ENCODE results near the gene TBCCD1. TPM values are rescaled to one million over a fixed set of nuclear protein-coding genes. Genes with fewer than 3 reads are reported as not detected.

Gene TBCCD1
- total and polyA plus RNA-seq, 4 experiments from 2014 or later = 20.1 to 28.6 (median 20.7) TPM

DNA sequence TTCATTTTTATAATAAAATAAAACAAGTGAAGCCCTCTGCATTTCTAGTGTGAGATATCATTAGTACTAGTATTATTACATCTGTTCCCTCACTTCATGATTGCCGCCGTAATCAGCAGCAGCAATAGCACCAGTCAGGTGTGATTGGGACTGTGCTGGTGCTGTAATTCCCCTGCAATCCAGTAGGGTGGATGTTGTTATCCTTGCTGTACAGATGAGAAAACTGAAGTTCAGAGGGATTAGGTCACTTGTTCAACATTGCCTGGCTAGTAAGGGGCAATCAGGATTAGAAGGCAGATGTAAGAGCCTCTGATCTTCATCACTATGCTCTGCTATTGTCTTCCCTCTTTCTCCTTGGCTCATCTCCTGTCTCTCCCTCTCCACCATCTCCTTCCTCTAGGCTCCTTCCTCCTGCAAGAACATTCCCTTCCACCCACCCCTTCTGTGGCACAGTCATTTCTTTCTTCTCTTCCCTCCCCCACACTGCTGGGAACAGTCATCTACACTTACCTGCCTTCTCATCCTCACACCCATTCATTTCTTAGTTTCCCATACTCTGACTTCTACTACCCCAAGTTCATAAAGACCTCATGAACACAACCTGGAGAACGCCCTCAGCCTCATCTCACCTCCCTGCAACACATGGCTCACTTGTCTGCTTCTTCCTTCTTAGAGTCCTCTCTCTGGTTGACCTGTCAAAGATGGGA, 52.7 kb downstream of the TBCCD1 start:
- Mint-ChIP-seq H3K9me3 (no peaks in the 10 kb centered on the region), H3K27ac (peak overlapping the region; percentile 38 to 89 (median 84)), H3K27me3 (peaks cover 0 to 2% of the 10 kb centered on the region in 2 donors), H3K4me3 (peak overlapping the region; percentile 4 to 43 (median 18)), H3K4me1 (peaks cover 51 to 83% (median 55%) of the 10 kb centered on the region in 4 donors), H3K36me3 (no peaks in the 10 kb centered on the region)
- Histone ChIP-seq H3K27me3 (ENCODE audit: insufficient read depth, low read length) (no peaks in the 10 kb centered on the region), H3K4me1 (ENCODE audit: insufficient read depth, low read length) (peaks cover 55% of the 10 kb centered on the region), H3K9me3 (ENCODE audit: control insufficient read depth in 1 of 2, low read length in 2 of 2) (no peaks in the 10 kb centered on the region), H3K27ac (ENCODE audit: low read depth, low read length) (no peak overlapping the region), H3K4me3 (ENCODE audit: low read length in 2 of 2) (no peak overlapping the region), H3K36me3 (ENCODE audit: insufficient read depth, low read length) (no peaks in the 10 kb centered on the region)
- ChIA-PET POLR2A (ENCODE audit: partially characterized antibody) (no interaction called here), CTCF (ENCODE audit: partially characterized antibody) (interaction anchor here (1.0 kb wide), 1 partner anchor 54 kb away, joined by 3 read pairs; no protein-coding TSS in a partner anchor)
- intact Hi-C loops (cut with micrococcal nuclease) = no loop called here
- DNase-seq = no peak

DNA sequence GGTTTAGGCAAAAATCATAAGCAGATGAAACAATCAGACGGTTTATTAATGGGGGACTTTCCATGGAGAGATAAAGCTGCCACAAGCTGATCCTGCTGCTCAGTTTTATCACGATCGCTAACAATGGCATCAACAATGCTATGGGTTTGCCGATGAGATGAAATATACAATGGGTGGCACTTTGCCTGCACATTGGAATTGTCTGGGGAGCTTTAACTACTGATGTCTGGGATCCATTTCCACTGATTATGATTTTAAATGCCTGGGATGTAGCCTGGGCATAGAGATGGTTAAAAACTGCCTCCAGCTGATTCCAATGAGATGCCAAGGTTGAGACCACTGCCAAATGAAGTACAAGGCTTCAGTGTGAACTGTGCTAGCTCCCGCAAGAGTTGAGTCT, 53.8 kb downstream of the TBCCD1 start:
- H3K4me3 Mint-ChIP-seq = peak overlapping the region in 1 of 8 donors; percentile 9
- Histone ChIP-seq H3K4me3 (ENCODE audit: low read length in 2 of 2) (no peak overlapping the region), H3K27ac (ENCODE audit: low read depth, low read length) (no peak overlapping the region), H3K27me3 (ENCODE audit: insufficient read depth, low read length) (no peaks in the 10 kb centered on the region), H3K4me1 (ENCODE audit: insufficient read depth, low read length) (peaks cover 44% of the 10 kb centered on the region), H3K36me3 (ENCODE audit: insufficient read depth, low read length) (no peaks in the 10 kb centered on the region), H3K9me3 (ENCODE audit: control insufficient read depth in 1 of 2, low read length in 2 of 2) (no peaks in the 10 kb centered on the region)
- H3K27me3 Mint-ChIP-seq = peaks cover 0 to 2% of the 10 kb centered on the region in 2 donors
- peak overlapping the region in 3 of 7 donors; percentile 2 to 55 (median 54) for H3K27ac Mint-ChIP-seq
- no peaks in the 10 kb centered on the region for H3K36me3 Mint-ChIP-seq
- ChIA-PET CTCF (ENCODE audit: partially characterized antibody) (interaction anchor here (0.8 to 1.6 kb wide), 5 partner anchors 27 to 254 kb away, joined by 3 to 4 read pairs (median 3); no protein-coding TSS in a partner anchor), POLR2A (ENCODE audit: partially characterized antibody) (no interaction called here)
- H3K4me1 Mint-ChIP-seq = peaks cover 41 to 73% (median 45%) of the 10 kb centered on the region in 4 donors
- intact Hi-C loops (cut with micrococcal nuclease) = no loop called here
- H3K9me3 Mint-ChIP-seq = no peaks in the 10 kb centered on the region
- DNase-seq = no peak

GRCh38 chr3:186512570-186513302, 54.4 kb downstream of the TBCCD1 start:
- POLR2A ChIA-PET (ENCODE audit: partially characterized antibody) = no interaction called here
- Histone ChIP-seq H3K27ac (ENCODE audit: low read depth, low read length) (no peak overlapping the region), H3K4me3 (ENCODE audit: low read length in 2 of 2) (no peak overlapping the region), H3K36me3 (ENCODE audit: insufficient read depth, low read length) (no peaks in the 10 kb centered on the region), H3K9me3 (ENCODE audit: control insufficient read depth in 1 of 2, low read length in 2 of 2) (no peaks in the 10 kb centered on the region), H3K4me1 (ENCODE audit: insufficient read depth, low read length) (peaks cover 37% of the 10 kb centered on the region), H3K27me3 (ENCODE audit: insufficient read depth, low read length) (no peaks in the 10 kb centered on the region)
- H3K4me3 Mint-ChIP-seq = no peak overlapping the region
- H3K9me3 Mint-ChIP-seq = no peaks in the 10 kb centered on the region
- H3K4me1 Mint-ChIP-seq = peaks cover 36 to 66% (median 39%) of the 10 kb centered on the region in 4 donors
- peaks cover 0 to 2% of the 10 kb centered on the region in 2 donors for H3K27me3 Mint-ChIP-seq
- H3K27ac Mint-ChIP-seq = peak overlapping the region in 2 of 7 donors; percentile 7 to 92
- intact Hi-C loops (cut with micrococcal nuclease) = no loop called here
- H3K36me3 Mint-ChIP-seq = no peaks in the 10 kb centered on the region
- no peak for DNase-seq
- CTCF ChIA-PET (ENCODE audit: partially characterized antibody) = interaction anchor here (1.0 to 1.6 kb wide), 4 partner anchors 28 to 253 kb away, joined by 3 to 4 read pairs (median 3); no protein-coding TSS in a partner anchor

DNA sequence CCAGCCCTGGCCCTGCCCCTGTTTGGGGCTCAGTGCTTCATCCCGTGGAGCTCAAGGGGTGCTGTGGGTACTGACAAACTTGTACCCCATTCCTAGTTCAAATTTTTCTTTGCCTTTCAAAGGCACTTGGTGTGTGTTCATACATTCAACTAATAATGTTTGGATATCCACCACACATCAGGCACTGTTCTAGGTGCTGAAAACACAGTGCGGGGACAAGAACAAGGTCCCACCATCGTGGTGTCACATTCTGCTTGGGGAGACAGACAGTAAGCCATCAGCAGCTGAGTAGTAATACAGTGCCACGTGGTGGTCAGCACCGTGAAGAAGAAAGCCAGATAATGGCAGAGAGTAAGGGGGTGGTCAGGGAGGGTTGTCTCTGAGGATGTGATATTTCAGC, 55.4 kb downstream of the TBCCD1 start:
- no peak overlapping the region for H3K4me3 Mint-ChIP-seq
- H3K27ac Mint-ChIP-seq = peak overlapping the region in 2 of 7 donors; percentile 10 to 16

GRCh38 chr3:186511245-186511644, 55.9 kb downstream of the TBCCD1 start:
- H3K27me3 Mint-ChIP-seq = peaks cover 0 to 2% of the 10 kb centered on the region in 2 donors
- H3K9me3 ChIP-seq (ENCODE audit: control insufficient read depth in 1 of 2, low read length in 2 of 2) = no peaks in the 10 kb centered on the region
- H3K27ac ChIP-seq (ENCODE audit: low read depth, low read length) = no peak overlapping the region
- H3K9me3 Mint-ChIP-seq = no peaks in the 10 kb centered on the region
- CTCF ChIA-PET (ENCODE audit: partially characterized antibody) = no interaction called here
- peaks cover 25 to 52% (median 30%) of the 10 kb centered on the region in 4 donors for H3K4me1 Mint-ChIP-seq
- no peak overlapping the region for H3K4me3 ChIP-seq (ENCODE audit: low read length in 2 of 2)
- H3K27me3 ChIP-seq (ENCODE audit: insufficient read depth, low read length) = no peaks in the 10 kb centered on the region
- POLR2A ChIA-PET (ENCODE audit: partially characterized antibody) = no interaction called here
- no peak overlapping the region for H3K27ac Mint-ChIP-seq
- DNase-seq = no peak
- no peak overlapping the region for H3K4me3 Mint-ChIP-seq
- peaks cover 23% of the 10 kb centered on the region for H3K4me1 ChIP-seq (ENCODE audit: insufficient read depth, low read length)
- H3K36me3 ChIP-seq (ENCODE audit: insufficient read depth, low read length) = no peaks in the 10 kb centered on the region
- intact Hi-C loops (cut with micrococcal nuclease) = no loop called here
- H3K36me3 Mint-ChIP-seq = no peaks in the 10 kb centered on the region

More for the DNA sequence above, 55.4 kb downstream of the TBCCD1 start:
- intact Hi-C loops (cut with micrococcal nuclease) = no loop called here
- CTCF ChIA-PET (ENCODE audit: partially characterized antibody) = no interaction called here
- H3K27ac ChIP-seq (ENCODE audit: low read depth, low read length) = no peak overlapping the region
- POLR2A ChIA-PET (ENCODE audit: partially characterized antibody) = no interaction called here
- no peak overlapping the region for H3K4me3 ChIP-seq (ENCODE audit: low read length in 2 of 2)
- H3K9me3 ChIP-seq (ENCODE audit: control insufficient read depth in 1 of 2, low read length in 2 of 2) = no peaks in the 10 kb centered on the region
- Mint-ChIP-seq H3K4me1 (peaks cover 30 to 56% (median 33%) of the 10 kb centered on the region in 4 donors), H3K9me3 (no peaks in the 10 kb centered on the region), H3K27me3 (peaks cover 0 to 2% of the 10 kb centered on the region in 2 donors), H3K36me3 (no peaks in the 10 kb centered on the region)
- H3K36me3 ChIP-seq (ENCODE audit: insufficient read depth, low read length) = no peaks in the 10 kb centered on the region
- H3K27me3 ChIP-seq (ENCODE audit: insufficient read depth, low read length) = no peaks in the 10 kb centered on the region
- H3K4me1 ChIP-seq (ENCODE audit: insufficient read depth, low read length) = peaks cover 27% of the 10 kb centered on the region
- no peak for DNase-seq

- H3K27ac Mint-ChIP-seq = peak overlapping the region in 1 of 7 donors; percentile 85
- Histone ChIP-seq H3K27me3 (ENCODE audit: insufficient read depth, low read length) (no peaks in the 10 kb centered on the region), H3K27ac (ENCODE audit: low read depth, low read length) (no peak overlapping the region), H3K4me1 (ENCODE audit: insufficient read depth, low read length) (peaks cover 15% of the 10 kb centered on the region), H3K9me3 (ENCODE audit: control insufficient read depth in 1 of 2, low read length in 2 of 2) (no peaks in the 10 kb centered on the region), H3K4me3 (ENCODE audit: low read length in 2 of 2) (no peak overlapping the region), H3K36me3 (ENCODE audit: insufficient read depth, low read length) (no peaks in the 10 kb centered on the region)
- no peak for DNase-seq
- H3K9me3 Mint-ChIP-seq = no peaks in the 10 kb centered on the region
- ChIA-PET POLR2A (ENCODE audit: partially characterized antibody) (no interaction called here), CTCF (ENCODE audit: partially characterized antibody) (no interaction called here)
- H3K36me3 Mint-ChIP-seq = no peaks in the 10 kb centered on the region
- H3K4me1 Mint-ChIP-seq = peaks cover 18 to 45% (median 24%) of the 10 kb centered on the region in 4 donors
- H3K4me3 Mint-ChIP-seq = no peak overlapping the region
- intact Hi-C loops (cut with micrococcal nuclease) = no loop called here
- peaks cover 0 to 2% of the 10 kb centered on the region in 2 donors for H3K27me3 Mint-ChIP-seq
Observed at GRCh38 chr3:186510374-186511079, 56.6 kb downstream of the TBCCD1 start.

DNA sequence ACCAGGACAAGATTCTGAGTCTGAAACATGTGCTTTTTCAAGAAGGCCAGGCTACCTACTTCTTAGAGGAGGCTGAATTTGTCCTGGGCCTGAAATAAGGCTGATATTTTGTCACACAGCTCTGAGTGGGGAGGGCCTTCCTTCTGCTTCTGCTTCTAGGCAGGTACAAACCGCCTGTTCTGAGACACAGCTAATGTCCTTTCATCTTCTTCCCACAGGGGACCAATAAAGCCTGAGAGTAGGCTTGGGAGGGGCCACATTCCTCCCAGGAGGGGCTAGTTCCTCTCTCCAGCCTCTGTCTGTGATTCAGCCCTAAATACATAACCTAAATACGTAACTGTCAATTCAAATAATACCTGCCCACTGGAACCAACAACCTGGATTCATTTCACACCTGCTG, 57.7 kb downstream of the TBCCD1 start:
- peaks cover 0 to 2% (median 0%) of the 10 kb centered on the region in 8 donors for H3K9me3 Mint-ChIP-seq
- no peak for DNase-seq
- no peak overlapping the region for H3K27ac Mint-ChIP-seq
- H3K9me3 ChIP-seq (ENCODE audit: control insufficient read depth in 1 of 2, low read length in 2 of 2) = no peaks in the 10 kb centered on the region
- peaks cover 7 to 34% (median 12%) of the 10 kb centered on the region in 4 donors for H3K4me1 Mint-ChIP-seq
- H3K36me3 ChIP-seq (ENCODE audit: insufficient read depth, low read length) = no peaks in the 10 kb centered on the region
- no peaks in the 10 kb centered on the region for H3K27me3 ChIP-seq (ENCODE audit: insufficient read depth, low read length)
- CTCF ChIA-PET (ENCODE audit: partially characterized antibody) = no interaction called here
- H3K4me3 Mint-ChIP-seq = no peak overlapping the region
- peaks cover 4% of the 10 kb centered on the region for H3K4me1 ChIP-seq (ENCODE audit: insufficient read depth, low read length)
- no peak overlapping the region for H3K4me3 ChIP-seq (ENCODE audit: low read length in 2 of 2)
- peaks cover 0 to 5% of the 10 kb centered on the region in 2 donors for H3K27me3 Mint-ChIP-seq
- H3K36me3 Mint-ChIP-seq = no peaks in the 10 kb centered on the region
- POLR2A ChIA-PET (ENCODE audit: partially characterized antibody) = no interaction called here
- H3K27ac ChIP-seq (ENCODE audit: low read depth, low read length) = no peak overlapping the region
- intact Hi-C loops (cut with micrococcal nuclease) = no loop called here

All from CD4-positive, alpha-beta memory T cell (primary cell).